Measurements from ENCODE around the gene COIL. TPM values are rescaled to one million over a fixed set of nuclear protein-coding genes. Genes with fewer than 3 reads are reported as not detected.

The COIL gene
- total and polyA plus RNA-seq, 2 of the 13 experiments (the other 11 are each of a cell fraction or from before 2014, with no cell fraction given), result 8.1 to 29.4 TPM

DNA sequence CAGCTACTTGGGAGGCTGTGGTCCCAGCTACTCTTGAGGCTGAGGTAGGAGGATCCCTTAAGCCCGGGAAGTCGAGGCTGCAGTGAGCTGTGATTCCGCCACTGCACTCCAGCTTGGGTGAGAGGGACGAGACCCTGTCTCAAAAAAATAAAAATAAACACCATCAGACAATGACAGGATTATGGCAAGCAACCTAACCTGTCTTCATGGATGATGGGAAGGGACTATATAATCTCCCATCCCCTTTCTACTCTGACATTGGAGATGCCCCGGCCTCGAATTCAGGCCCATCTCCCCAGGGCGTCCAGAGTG is 47.9 kb downstream of the COIL start (continued):
- TF ChIP-seq ZNF562 (CRISPR knock-in tag; IDR thresholded peaks at IDR 0.05; ENCODE audit: borderline replicate concordance) (no peak), ZBTB3 (CRISPR knock-in tag; IDR thresholded peaks at IDR 0.05; ENCODE audit: borderline replicate concordance, low read depth) (no peak), ZNF354B (CRISPR knock-in tag; IDR thresholded peaks at IDR 0.05) (no peak), ZNF253 (CRISPR knock-in tag; IDR thresholded peaks at IDR 0.05; ENCODE audit: borderline replicate concordance) (no peak), ZNF326 (CRISPR knock-in tag; IDR thresholded peaks at IDR 0.05; ENCODE audit: borderline replicate concordance) (no peak), PHB2 (IDR thresholded peaks at IDR 0.05; ENCODE audit: partially characterized antibody) (no peak), DPF2 (CRISPR knock-in tag; IDR thresholded peaks at IDR 0.05; ENCODE audit: borderline replicate concordance, low read depth) (no peak), PTBP1 (IDR thresholded peaks at IDR 0.05; ENCODE audit: low read depth, low read length, poor library complexity, severe bottlenecking) (no peak), ZNF670 (CRISPR knock-in tag; IDR thresholded peaks at IDR 0.05; ENCODE audit: borderline replicate concordance) (0 out of 2 replicates have a peak, but pooled peaks have one; percentile 25), JUND (CRISPR knock-in tag; IDR thresholded peaks at IDR 0.05) (no peak), KDM5A (IDR thresholded peaks at IDR 0.05; ENCODE audit: borderline replicate concordance, low read length) (no peak), NONO (IDR thresholded peaks at IDR 0.05) (no peak), NONO (CRISPR knock-in tag; conservative IDR thresholded peaks at IDR 0.05) (no peak), ZNF484 (CRISPR knock-in tag; IDR thresholded peaks at IDR 0.05; ENCODE audit: borderline replicate concordance, low read depth) (no peak), POLR2G (IDR thresholded peaks at IDR 0.05; ENCODE audit: low read depth, low read length) (no peak), EP300 (IDR thresholded peaks at IDR 0.05; ENCODE audit: low read depth in 2 of 2, low read length in 2 of 2) (no peak), EP300 (CRISPR knock-in tag; IDR thresholded peaks at IDR 0.05; ENCODE audit: borderline replicate concordance) (no peak), ZBTB38 (CRISPR knock-in tag; IDR thresholded peaks at IDR 0.05) (no peak), GTF3A (CRISPR knock-in tag; conservative IDR thresholded peaks at IDR 0.05) (0 out of 2 replicates have a peak, but pooled peaks have one; percentile 70), HOXA9 (CRISPR knock-in tag; IDR thresholded peaks at IDR 0.05; ENCODE audit: borderline replicate concordance) (no peak), HNRNPUL1 (IDR thresholded peaks at IDR 0.05; ENCODE audit: low read depth, low read length) (no peak), REXO4 (CRISPR knock-in tag; IDR thresholded peaks at IDR 0.05; ENCODE audit: borderline replicate concordance) (no peak)
- TF ChIP-seq, protein P1, sequence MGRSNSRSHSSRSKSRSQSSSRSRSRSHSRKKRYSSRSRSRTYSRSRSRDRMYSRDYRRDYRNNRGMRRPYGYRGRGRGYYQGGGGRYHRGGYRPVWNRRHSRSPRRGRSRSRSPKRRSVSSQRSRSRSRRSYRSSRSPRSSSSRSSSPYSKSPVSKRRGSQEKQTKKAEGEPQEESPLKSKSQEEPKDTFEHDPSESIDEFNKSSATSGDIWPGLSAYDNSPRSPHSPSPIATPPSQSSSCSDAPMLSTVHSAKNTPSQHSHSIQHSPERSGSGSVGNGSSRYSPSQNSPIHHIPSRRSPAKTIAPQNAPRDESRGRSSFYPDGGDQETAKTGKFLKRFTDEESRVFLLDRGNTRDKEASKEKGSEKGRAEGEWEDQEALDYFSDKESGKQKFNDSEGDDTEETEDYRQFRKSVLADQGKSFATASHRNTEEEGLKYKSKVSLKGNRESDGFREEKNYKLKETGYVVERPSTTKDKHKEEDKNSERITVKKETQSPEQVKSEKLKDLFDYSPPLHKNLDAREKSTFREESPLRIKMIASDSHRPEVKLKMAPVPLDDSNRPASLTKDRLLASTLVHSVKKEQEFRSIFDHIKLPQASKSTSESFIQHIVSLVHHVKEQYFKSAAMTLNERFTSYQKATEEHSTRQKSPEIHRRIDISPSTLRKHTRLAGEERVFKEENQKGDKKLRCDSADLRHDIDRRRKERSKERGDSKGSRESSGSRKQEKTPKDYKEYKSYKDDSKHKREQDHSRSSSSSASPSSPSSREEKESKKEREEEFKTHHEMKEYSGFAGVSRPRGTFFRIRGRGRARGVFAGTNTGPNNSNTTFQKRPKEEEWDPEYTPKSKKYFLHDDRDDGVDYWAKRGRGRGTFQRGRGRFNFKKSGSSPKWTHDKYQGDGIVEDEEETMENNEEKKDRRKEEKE (IDR thresholded peaks at IDR 0.05), result no peak
- TF ChIP-seq, protein P2, sequence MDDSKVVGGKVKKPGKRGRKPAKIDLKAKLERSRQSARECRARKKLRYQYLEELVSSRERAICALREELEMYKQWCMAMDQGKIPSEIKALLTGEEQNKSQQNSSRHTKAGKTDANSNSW (CRISPR knock-in tag; IDR thresholded peaks at IDR 0.05; ENCODE audit: borderline replicate concordance), result no peak
- TF ChIP-seq, protein P3, sequence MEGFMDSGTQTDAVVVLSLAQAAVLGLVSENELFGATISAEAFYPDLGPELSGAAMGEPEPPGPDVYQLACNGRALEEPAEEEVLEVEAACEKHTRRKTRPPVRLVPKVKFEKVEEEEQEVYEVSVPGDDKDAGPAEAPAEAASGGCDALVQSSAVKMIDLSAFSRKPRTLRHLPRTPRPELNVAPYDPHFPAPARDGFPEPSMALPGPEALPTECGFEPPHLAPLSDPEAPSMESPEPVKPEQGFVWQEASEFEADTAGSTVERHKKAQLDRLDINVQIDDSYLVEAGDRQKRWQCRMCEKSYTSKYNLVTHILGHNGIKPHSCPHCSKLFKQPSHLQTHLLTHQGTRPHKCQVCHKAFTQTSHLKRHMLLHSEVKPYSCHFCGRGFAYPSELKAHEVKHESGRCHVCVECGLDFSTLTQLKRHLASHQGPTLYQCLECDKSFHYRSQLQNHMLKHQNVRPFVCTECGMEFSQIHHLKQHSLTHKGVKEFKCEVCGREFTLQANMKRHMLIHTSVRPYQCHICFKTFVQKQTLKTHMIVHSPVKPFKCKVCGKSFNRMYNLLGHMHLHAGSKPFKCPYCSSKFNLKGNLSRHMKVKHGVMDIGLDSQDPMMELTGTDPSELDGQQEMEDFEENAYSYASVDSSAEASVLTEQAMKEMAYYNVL (CRISPR knock-in tag; IDR thresholded peaks at IDR 0.05; ENCODE audit: borderline replicate concordance), result no peak
- TF ChIP-seq, protein P4, sequence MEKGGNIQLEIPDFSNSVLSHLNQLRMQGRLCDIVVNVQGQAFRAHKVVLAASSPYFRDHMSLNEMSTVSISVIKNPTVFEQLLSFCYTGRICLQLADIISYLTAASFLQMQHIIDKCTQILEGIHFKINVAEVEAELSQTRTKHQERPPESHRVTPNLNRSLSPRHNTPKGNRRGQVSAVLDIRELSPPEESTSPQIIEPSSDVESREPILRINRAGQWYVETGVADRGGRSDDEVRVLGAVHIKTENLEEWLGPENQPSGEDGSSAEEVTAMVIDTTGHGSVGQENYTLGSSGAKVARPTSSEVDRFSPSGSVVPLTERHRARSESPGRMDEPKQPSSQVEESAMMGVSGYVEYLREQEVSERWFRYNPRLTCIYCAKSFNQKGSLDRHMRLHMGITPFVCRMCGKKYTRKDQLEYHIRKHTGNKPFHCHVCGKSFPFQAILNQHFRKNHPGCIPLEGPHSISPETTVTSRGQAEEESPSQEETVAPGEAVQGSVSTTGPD (CRISPR knock-in tag; IDR thresholded peaks at IDR 0.05), result no peak
